OCI-M2 (cell line): Measurements from ENCODE around the gene TWIST2.

Source experiments
- DNase-seq: peaks from one replicate; lab custom pipeline; 2025; ENCODE audit not compliant: unreplicated experiment; lab: John Stamatoyannopoulos, UW

Gene TWIST2

DNA sequence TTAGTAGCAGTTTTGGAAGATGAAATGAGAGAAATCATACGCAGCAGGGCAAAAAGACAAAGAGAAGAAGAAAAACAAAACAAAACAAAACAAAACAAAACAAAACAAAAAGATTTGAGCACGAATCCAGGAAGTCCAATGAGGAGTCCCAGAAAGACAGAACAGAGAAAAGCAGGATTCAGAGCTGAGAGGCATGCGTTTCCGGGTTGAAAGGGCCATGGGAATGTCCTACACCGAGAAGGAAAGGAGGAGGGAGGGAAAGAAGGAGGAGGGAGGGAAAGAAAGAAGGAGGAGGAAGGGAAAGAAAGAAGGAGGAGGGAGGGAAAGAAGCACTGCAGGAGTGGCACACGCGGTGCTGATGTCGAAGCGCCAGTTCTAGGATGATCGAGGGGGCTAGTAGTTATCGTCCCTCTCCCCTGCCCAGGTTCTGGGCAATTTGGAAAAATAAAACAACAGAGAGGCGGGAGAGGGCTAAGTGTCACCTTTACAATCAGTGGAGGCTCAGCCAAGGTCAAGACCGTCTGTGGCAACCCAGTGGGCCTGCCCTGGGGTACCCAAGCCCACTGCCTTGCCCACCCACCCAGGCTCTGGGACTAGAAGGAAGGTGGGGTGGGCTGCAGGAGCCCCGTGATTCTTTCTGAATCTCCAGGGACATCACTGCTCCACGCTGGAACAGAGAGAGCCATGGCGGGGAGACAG, 68.4 kb downstream of the TWIST2 start:
- DNase-seq = no peak

- DNase-seq = no peak
Measured at GRCh38 chr2:238916875-238917590, 69.1 kb downstream of the TWIST2 start.

- no peak for DNase-seq
Measured at GRCh38 chr2:238919307-238919706, 71.4 kb downstream of the TWIST2 start.

- no peak for DNase-seq
Measured at GRCh38 chr2:238920053-238920452, 72.2 kb downstream of the TWIST2 start.

DNA sequence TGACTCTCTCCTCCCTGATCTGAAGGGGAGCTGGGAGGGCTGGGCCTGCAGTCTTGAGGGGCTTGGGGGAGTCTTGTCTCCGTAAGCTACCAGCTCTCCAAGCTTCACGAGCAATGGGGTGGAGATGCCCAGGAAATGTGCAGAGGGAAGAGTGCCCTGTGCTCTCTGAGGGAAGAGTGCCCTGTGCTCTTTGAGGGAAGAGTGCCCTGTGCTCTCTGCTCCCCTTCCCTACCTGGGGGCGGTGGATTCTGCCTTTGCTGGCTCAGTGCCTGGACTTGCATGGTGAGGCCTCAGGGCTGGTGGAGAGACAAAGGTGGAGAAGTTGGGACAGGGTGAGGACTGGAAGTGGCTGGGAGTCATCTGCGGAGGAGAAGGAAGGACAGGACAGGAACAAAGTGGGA, 72.7 kb downstream of the TWIST2 start:
- DNase-seq = no peak

GRCh38 chr2:238921259-238921658, 73.4 kb downstream of the TWIST2 start:
- DNase-seq = no peak

- no peak for DNase-seq
Measured at GRCh38 chr2:238921681-238922319, 73.9 kb downstream of the TWIST2 start.

GRCh38 chr2:238922435-238922834, 74.5 kb downstream of the TWIST2 start:
- DNase-seq = no peak

DNA sequence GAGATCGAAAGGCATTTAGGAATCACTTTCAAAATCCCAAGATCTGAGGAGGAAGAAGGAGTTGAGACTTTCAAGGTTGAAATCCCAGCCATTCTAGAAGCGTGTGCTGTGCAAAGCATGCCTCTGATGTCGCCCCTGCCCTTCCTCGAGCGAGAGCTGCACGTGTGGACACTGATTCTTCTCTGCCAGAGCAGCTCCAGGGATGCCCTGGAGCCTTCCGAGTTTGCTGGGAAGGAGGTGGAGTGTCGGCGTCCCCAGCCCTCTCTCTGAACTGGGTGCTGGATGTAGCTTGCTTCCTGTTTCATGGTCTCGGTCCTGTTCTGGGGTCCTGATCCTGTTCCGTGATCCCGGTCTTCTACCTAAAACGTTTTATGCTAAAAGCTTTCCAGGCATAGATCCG, 76.1 kb downstream of the TWIST2 start:
- DNase-seq = no peak

DNA sequence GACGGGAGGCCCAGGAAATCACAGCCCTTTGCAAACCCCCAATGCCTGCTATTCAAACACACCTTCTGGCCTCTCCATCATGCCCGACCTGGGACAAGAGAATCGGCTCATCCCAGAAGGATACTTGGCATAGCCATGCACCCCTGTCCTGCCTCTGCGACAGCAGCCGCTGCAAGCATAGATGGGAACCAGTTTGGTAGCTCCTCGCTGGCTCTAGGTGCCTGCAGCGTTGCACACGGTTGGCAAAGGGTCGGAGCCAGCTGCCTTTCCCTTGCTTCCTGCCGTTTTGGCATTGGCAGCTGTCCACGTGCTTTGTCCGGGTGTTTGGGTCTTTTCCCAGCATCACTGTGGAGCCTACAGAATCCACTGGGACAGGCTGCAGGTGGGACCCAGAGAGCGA, 76.9 kb downstream of the TWIST2 start:
- no peak for DNase-seq

DNA sequence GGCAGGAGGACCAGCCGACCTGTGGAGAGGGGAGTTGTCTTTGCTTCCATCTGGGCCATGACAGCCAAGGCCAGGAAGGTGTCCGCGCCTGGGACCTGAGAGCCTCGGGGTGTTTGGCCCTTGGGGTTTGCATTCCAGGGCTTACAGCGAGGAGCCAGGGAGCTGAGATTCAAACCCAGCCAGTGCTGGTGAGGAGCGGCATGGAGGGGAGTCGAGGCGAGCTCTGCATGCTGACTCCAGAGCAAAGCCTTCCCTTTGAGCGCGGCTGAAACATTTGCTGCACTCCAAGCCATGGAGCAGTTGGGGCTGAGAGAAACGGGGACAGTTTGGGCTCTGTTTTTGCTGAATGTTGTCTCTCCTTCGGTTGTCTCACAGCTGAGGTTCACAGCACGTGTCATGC, 77.4 kb downstream of the TWIST2 start:
- no peak for DNase-seq

DNA sequence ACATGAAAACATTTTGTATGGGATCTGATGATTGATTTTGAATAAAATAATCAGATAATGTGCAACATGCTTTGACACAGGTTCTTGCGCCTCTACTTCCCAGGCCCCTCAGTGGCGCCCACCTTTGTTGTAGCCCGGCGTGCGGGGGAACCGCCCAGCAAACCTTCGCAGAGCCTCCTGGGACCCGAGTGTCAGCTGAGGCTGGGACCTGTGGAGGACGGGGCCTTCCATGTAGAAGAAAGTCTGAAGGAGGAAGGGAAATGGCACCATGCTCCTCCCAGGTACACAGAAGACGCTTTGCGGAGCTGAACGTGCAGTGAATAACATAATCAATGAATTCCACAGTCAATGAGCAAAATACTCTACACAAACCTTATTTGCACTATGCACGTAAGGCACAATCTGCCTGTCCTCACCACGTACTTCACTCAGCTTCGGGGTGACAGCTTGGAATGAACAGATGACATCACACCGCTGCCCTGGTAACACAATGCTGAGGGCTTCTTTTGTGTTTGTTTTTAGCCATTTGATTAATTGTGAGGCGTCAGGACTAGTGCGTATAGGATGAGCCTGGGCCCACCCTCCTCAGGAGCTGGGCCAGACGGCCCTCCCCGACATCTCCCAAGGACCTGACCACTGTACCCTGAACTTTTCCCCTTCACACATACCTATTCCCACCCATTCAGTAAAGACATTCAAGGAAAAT, 78.1 kb downstream of the TWIST2 start:
- DNase-seq = no peak

- no peak for DNase-seq
Measured at GRCh38 chr2:238926761-238927611, 79.1 kb downstream of the TWIST2 start.

GRCh38 chr2:238927746-238928519, 80.0 kb downstream of the TWIST2 start:
- no peak for DNase-seq

- no peak for DNase-seq
Measured at GRCh38 chr2:238928520-238929241, 80.8 kb downstream of the TWIST2 start.

DNA sequence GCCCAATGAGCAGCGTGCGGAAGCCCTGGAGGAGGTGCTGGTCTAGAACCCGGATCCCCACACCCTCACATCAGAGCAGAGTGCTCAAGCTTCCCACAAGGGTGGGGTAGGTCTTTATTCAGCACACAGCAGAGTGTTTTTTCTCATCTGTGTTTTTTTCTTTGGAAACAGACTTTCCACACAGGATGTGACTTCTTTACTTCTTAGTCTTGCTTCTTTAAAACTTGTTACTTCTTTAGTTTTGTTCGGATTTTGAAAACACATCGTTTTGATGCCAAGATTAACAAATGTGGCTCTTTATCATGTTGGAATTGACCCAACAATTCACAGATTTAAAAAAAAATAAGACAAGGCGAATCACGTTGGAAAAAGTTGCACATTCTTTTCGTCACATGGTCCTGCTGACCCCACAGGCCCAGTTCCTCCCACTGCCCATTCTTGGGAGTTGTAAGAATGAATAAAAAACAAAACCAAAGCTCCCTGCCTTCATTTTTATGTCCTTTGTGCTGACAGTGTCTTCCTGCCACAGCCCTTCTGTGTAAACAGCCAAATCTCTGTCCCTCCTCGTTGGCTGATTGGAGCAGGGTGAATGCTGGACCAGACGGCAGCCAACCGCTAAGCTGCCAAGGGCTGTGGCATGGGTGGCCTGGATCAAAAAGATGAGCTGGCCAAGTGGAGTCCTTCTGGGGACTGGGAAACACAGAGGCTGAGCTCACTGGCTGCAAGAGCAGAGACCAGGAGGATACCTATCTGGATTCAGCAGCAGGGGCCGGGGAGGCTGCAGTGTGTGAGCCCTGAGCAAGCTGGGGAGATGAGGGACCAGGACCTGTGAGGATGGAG, 81.6 kb downstream of the TWIST2 start:
- DNase-seq = no peak

DNA sequence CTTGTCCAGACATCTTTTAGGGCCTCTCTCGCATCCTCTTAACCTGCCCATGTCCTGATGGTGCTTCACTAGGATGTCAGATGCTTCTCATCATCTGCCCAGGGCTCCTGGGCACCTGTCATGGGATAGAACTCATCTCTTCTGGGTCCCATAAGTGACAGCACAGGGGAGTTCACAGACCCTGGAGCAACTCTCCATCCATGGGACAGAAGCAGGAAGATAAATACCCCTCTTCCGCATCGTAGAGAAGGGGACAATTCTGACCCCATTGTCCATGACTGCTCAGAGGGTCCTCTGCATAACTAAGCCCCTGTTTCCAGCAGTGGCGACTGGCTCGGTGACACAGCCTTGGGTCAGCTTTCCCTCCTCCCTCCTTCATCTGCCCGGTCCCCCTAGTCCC, 82.3 kb downstream of the TWIST2 start:
- DNase-seq = no peak
